ENCODE results near the gene POLD1. TPM values are rescaled to one million over a fixed set of nuclear protein-coding genes. Genes with fewer than 3 reads are reported as not detected.
"Not testable (repeated sequence)": the region's sequence is repeated elsewhere in the genome, so short reads cannot be mapped to it uniquely, and the experiment has no call there.

POLD1 gene
- total RNA-seq, result 12.6 TPM

GRCh38 chr19:50383852-50384684 is at the start of gene POLD1:
TSS of gene POLD1 (plus strand) at chr19:50384347. CDS start at chr19:50398852, 14,505 bp downstream.
- no peak for FAIRE-seq
- DNase-seq (ENCODE audit: low spot score in 2 of 2), result peak; percentile 98 to 99

- no peak for DNase-seq (ENCODE audit: low spot score in 2 of 2)
- FAIRE-seq, result no peak
Measured at GRCh38 chr19:50334741-50335421, 49.3 kb upstream of the POLD1 start.

- not testable (repeated sequence) for DNase-seq (ENCODE audit: low spot score in 2 of 2); FAIRE-seq
Measured at GRCh38 chr19:50337031-50337430, 47.1 kb upstream of the POLD1 start.

- no peak for FAIRE-seq
- no peak for DNase-seq (ENCODE audit: low spot score in 2 of 2)
Measured at GRCh38 chr19:50340331-50340730, 43.8 kb upstream of the POLD1 start.

- no peak for DNase-seq (ENCODE audit: low spot score in 2 of 2)
- no peak for FAIRE-seq
Measured at GRCh38 chr19:50341091-50341564, 43.0 kb upstream of the POLD1 start.

- FAIRE-seq, result no peak
- no peak for DNase-seq (ENCODE audit: low spot score in 2 of 2)
Measured at GRCh38 chr19:50344661-50345318, 39.4 kb upstream of the POLD1 start.

- not testable (repeated sequence) for FAIRE-seq
Measured at GRCh38 chr19:50347089-50347581, 37.0 kb upstream of the POLD1 start.

GRCh38 chr19:50349277-50350057 is 34.7 kb upstream of the POLD1 start:
- DNase-seq (ENCODE audit: low spot score in 2 of 2) (no peak), FAIRE-seq (no peak)

More at GRCh38 chr19:50347089-50347581, 37.0 kb upstream of the POLD1 start:
- not testable (repeated sequence) for DNase-seq (ENCODE audit: low spot score in 2 of 2)

- FAIRE-seq (no peak), DNase-seq (ENCODE audit: low spot score in 2 of 2) (no peak)
Measured at GRCh38 chr19:50352242-50352641, 31.9 kb upstream of the POLD1 start.

- not testable (repeated sequence) for FAIRE-seq; DNase-seq (ENCODE audit: low spot score in 2 of 2)
Measured at GRCh38 chr19:50353487-50353880, 30.7 kb upstream of the POLD1 start.

- DNase-seq (ENCODE audit: low spot score in 2 of 2), result no peak
- FAIRE-seq, result no peak
Measured at GRCh38 chr19:50356691-50357177, 27.4 kb upstream of the POLD1 start.

GRCh38 chr19:50357178-50358100 is 26.7 kb upstream of the POLD1 start:
- no peak for FAIRE-seq
- peak in 1 of 2 donors; percentile 60 for DNase-seq (ENCODE audit: low spot score in 2 of 2)

- peak in 1 of 2 donors; percentile 51 for DNase-seq (ENCODE audit: low spot score in 2 of 2)
Measured at GRCh38 chr19:50358483-50359327, 25.4 kb upstream of the POLD1 start.

GRCh38 chr19:50359328-50359818 is 24.8 kb upstream of the POLD1 start:
- FAIRE-seq, result no peak
- DNase-seq (ENCODE audit: low spot score in 2 of 2), result no peak

More at GRCh38 chr19:50358483-50359327, 25.4 kb upstream of the POLD1 start:
- FAIRE-seq, result no peak

- no peak for DNase-seq (ENCODE audit: low spot score in 2 of 2)
- FAIRE-seq, result no peak
Measured at GRCh38 chr19:50361290-50362029, 22.7 kb upstream of the POLD1 start.

GRCh38 chr19:50362030-50362412 is 22.1 kb upstream of the POLD1 start:
- FAIRE-seq (no peak), DNase-seq (ENCODE audit: low spot score in 2 of 2) (no peak)

Data from frontal cortex (tissue), 4 donors.